ENCODE results near the gene NECAB2.

Gene NECAB2

GRCh38 chr16:84021488-84021887, 53.4 kb downstream of the NECAB2 start:
- Histone ChIP-seq H3K4me1 (ENCODE audit: control insufficient read depth, insufficient read depth, low read length) (peaks cover 10% of the 10 kb centered on the region), H3K9me3 (replicated peaks; ENCODE audit: low read length) (peaks cover 5% of the 10 kb centered on the region), H3K9ac (ENCODE audit: low read depth, low read length) (no peak overlapping the region), H3K36me3 (ENCODE audit: insufficient read depth, low read length) (no peaks in the 10 kb centered on the region), H3K4me3 (ENCODE audit: low read length) (no peak overlapping the region), H3K27me3 (ENCODE audit: control insufficient read depth, insufficient read depth, low read length) (peaks cover 15% of the 10 kb centered on the region), H3K4me2 (ENCODE audit: low read length) (no peak overlapping the region)

DNA sequence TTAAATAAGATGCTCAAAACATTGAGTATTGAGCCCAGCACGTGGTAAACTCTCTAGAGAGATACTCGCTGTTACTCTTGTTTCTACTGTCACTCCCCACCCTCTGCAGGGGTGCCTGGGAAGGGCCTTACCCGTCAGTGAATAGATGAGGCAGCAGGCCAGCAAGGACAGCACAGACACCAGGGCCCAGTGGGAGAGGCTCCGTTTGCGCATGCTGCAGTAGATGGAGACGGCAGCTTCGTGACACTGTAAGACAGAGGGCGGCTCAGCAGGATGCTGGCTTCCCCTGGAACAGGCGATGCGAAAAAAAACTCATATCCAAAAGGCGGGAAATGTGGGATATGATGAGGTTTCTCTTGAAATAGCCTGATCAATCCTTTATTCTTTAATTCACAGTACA, 54.6 kb downstream of the NECAB2 start:
- H3K27me3 ChIP-seq (ENCODE audit: control insufficient read depth, insufficient read depth, low read length): peaks cover 11% of the 10 kb centered on the region
- no peak overlapping the region for H3K4me3 ChIP-seq (ENCODE audit: low read length)
- H3K4me1 ChIP-seq (ENCODE audit: control insufficient read depth, insufficient read depth, low read length): peaks cover 10% of the 10 kb centered on the region
- H3K9ac ChIP-seq (ENCODE audit: low read depth, low read length): no peak overlapping the region
- peaks cover 5% of the 10 kb centered on the region for H3K9me3 ChIP-seq (replicated peaks; ENCODE audit: low read length)
- H3K4me2 ChIP-seq (ENCODE audit: low read length): no peak overlapping the region
- no peaks in the 10 kb centered on the region for H3K36me3 ChIP-seq (ENCODE audit: insufficient read depth, low read length)

- Histone ChIP-seq H3K9me3 (replicated peaks; ENCODE audit: low read length) (peaks cover 5% of the 10 kb centered on the region), H3K27me3 (ENCODE audit: control insufficient read depth, insufficient read depth, low read length) (peaks cover 13% of the 10 kb centered on the region), H3K4me2 (ENCODE audit: low read length) (peak overlapping the region; percentile 51), H3K4me1 (ENCODE audit: control insufficient read depth, insufficient read depth, low read length) (peaks cover 10% of the 10 kb centered on the region), H3K4me3 (ENCODE audit: low read length) (no peak overlapping the region), H3K36me3 (ENCODE audit: insufficient read depth, low read length) (no peaks in the 10 kb centered on the region), H3K9ac (ENCODE audit: low read depth, low read length) (no peak overlapping the region)
Measured at GRCh38 chr16:84024854-84025253, 56.8 kb downstream of the NECAB2 start.

DNA sequence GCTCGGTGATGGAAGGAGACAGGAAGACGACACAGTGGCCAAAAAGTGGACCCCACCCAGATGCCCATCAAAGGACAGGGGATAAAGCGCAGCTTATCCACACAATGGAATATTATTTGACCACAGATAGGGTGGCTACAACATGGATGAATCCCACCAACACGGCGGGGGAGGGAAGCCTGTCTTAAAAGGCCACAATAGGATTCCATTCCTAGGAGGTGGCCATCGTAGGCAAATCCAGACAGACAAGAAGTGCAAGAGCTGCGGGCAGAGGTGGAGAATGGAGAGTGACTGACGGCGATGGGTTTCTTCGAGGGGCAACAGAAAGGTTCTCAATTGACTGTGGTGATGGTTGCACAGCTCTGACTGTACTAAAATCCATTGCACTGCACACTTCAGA, 58.6 kb downstream of the NECAB2 start:
- Histone ChIP-seq H3K9me3 (replicated peaks; ENCODE audit: low read length) (no peaks in the 10 kb centered on the region), H3K27me3 (ENCODE audit: control insufficient read depth, insufficient read depth, low read length) (peaks cover 26% of the 10 kb centered on the region), H3K9ac (ENCODE audit: low read depth, low read length) (no peak overlapping the region), H3K4me2 (ENCODE audit: low read length) (no peak overlapping the region), H3K4me1 (ENCODE audit: control insufficient read depth, insufficient read depth, low read length) (peaks cover 10% of the 10 kb centered on the region), H3K4me3 (ENCODE audit: low read length) (no peak overlapping the region), H3K36me3 (ENCODE audit: insufficient read depth, low read length) (no peaks in the 10 kb centered on the region)

- Histone ChIP-seq H3K4me3 (ENCODE audit: low read length) (no peak overlapping the region), H3K9me3 (replicated peaks; ENCODE audit: low read length) (no peaks in the 10 kb centered on the region), H3K4me1 (ENCODE audit: control insufficient read depth, insufficient read depth, low read length) (peaks cover 10% of the 10 kb centered on the region), H3K36me3 (ENCODE audit: insufficient read depth, low read length) (no peaks in the 10 kb centered on the region), H3K9ac (ENCODE audit: low read depth, low read length) (no peak overlapping the region), H3K4me2 (ENCODE audit: low read length) (no peak overlapping the region), H3K27me3 (ENCODE audit: control insufficient read depth, insufficient read depth, low read length) (peaks cover 28% of the 10 kb centered on the region)
Measured at GRCh38 chr16:84027625-84028024, 59.6 kb downstream of the NECAB2 start.

DNA sequence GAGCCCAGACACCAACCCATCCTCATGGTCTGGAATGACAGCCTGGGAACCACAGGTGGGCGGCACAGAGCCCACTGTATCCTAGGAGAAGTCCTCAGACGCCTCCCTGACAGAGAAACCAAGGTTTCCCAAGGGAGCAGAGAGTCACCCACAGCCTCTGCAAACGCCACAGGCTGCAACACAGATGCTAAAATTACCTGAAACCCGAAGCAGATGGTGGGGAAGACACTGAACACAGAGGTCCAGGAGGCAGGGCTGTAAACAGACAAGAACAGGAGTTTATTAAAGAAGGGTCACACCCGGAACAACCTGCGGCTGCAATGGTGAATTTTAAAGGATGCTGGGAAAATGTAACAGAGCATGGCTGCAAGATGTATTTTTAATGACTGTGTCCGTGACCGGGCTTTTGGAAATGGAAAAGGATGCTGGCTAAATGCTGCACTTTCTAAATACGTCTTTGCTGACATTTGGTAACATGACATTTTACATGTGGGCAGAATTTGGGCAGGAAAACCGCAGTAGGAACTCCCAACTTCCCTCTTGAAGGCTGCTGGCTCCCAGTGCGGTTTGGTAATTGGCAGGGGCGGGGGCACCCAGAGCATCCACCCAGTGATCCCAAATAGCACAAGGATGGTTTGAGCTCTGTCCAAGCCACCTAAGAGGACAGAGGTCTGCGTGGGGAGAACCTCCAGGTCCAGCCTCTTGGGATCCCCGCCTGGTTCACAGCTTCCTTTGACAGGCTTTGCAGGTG, 61.4 kb downstream of the NECAB2 start:
- Histone ChIP-seq H3K4me1 (ENCODE audit: control insufficient read depth, insufficient read depth, low read length) (peaks cover 7% of the 10 kb centered on the region), H3K9ac (ENCODE audit: low read depth, low read length) (no peak overlapping the region), H3K36me3 (ENCODE audit: insufficient read depth, low read length) (no peaks in the 10 kb centered on the region), H3K9me3 (replicated peaks; ENCODE audit: low read length) (no peaks in the 10 kb centered on the region), H3K4me3 (ENCODE audit: low read length) (no peak overlapping the region), H3K4me2 (ENCODE audit: low read length) (no peak overlapping the region), H3K27me3 (ENCODE audit: control insufficient read depth, insufficient read depth, low read length) (peaks cover 24% of the 10 kb centered on the region)

DNA sequence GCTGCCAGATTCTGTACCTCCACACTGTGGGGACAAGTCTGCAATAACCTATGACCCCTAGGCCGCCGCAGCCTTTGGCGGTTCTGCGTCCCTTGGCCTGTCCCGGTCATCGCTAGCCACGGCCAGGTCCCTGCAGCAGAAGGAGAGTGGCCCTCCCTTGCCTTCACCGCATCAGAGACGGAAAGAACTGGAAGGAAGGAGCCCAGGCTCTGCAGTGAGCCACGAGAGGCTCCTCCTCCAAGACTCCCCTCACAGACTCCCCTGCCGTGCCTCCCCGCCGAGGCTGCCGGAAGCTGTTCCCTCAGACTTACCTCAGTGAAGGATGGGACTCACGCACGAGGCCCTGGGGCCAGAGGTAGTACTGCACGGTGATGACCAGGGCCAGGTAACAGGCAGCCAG, 63.5 kb downstream of the NECAB2 start:
- no peaks in the 10 kb centered on the region for H3K4me1 ChIP-seq (ENCODE audit: control insufficient read depth, insufficient read depth, low read length)
- H3K4me3 ChIP-seq (ENCODE audit: low read length): no peak overlapping the region
- peaks cover 31% of the 10 kb centered on the region for H3K27me3 ChIP-seq (ENCODE audit: control insufficient read depth, insufficient read depth, low read length)
- H3K9ac ChIP-seq (ENCODE audit: low read depth, low read length): no peak overlapping the region
- no peak overlapping the region for H3K4me2 ChIP-seq (ENCODE audit: low read length)
- peaks cover 10% of the 10 kb centered on the region for H3K9me3 ChIP-seq (replicated peaks; ENCODE audit: low read length)
- H3K36me3 ChIP-seq (ENCODE audit: insufficient read depth, low read length): no peaks in the 10 kb centered on the region

- H3K27me3 ChIP-seq (ENCODE audit: control insufficient read depth, insufficient read depth, low read length): peaks cover 31% of the 10 kb centered on the region
- no peak overlapping the region for H3K9ac ChIP-seq (ENCODE audit: low read depth, low read length)
- H3K4me3 ChIP-seq (ENCODE audit: low read length): no peak overlapping the region
- H3K4me1 ChIP-seq (ENCODE audit: control insufficient read depth, insufficient read depth, low read length): no peaks in the 10 kb centered on the region
- no peak overlapping the region for H3K4me2 ChIP-seq (ENCODE audit: low read length)
- H3K9me3 ChIP-seq (replicated peaks; ENCODE audit: low read length): peaks cover 10% of the 10 kb centered on the region
- H3K36me3 ChIP-seq (ENCODE audit: insufficient read depth, low read length): no peaks in the 10 kb centered on the region
Measured at GRCh38 chr16:84032458-84033178, 64.6 kb downstream of the NECAB2 start.

DNA sequence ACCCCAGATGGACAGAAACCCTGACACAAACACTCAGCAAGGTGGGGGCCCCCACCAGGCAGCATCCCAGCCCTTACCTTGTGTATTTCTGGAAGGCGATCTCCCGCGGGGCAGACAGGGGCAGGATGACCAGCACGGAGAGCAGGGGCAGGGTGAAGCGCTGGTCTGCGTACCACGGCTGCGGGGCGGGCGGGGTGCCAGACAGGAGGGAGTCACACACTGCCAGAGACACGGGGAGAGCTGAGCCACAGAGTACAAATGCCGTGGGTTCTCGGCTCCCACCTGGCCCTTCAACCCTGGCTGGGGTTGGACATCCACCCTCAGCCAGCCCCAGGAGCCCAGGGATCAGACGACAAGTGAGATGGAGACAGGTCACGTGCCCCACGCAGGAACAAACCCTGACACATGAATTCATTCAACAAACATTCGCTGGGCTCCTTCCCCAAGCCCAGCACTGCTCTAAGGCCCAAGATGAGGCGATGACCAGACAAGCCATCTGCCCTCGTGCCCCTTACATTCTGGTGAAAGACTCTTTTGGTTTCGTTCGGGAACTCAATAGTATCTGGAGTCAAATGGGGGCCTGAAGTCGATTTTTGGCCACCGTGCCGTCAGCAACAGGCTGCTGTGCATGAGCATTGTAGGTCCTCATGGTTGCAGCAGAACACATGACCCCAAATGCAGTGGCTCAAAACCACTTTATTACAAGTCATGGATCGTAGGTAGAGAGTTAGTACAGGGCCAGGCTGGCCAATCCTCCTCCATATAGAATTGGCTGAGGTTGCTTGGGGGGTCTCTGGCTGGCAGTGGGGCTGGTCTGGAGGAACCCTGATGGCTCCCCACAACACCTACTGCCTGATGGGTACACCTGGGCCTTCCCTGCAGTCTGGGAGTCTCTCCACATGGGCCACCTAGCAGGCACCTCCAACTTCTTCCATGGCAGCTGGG, 65.5 kb downstream of the NECAB2 start:
- H3K9me3 ChIP-seq (replicated peaks; ENCODE audit: low read length): peaks cover 10% of the 10 kb centered on the region
- no peaks in the 10 kb centered on the region for H3K4me1 ChIP-seq (ENCODE audit: control insufficient read depth, insufficient read depth, low read length)
- H3K27me3 ChIP-seq (ENCODE audit: control insufficient read depth, insufficient read depth, low read length): peaks cover 29% of the 10 kb centered on the region
- no peak overlapping the region for H3K4me2 ChIP-seq (ENCODE audit: low read length)
- H3K9ac ChIP-seq (ENCODE audit: low read depth, low read length): no peak overlapping the region
- H3K36me3 ChIP-seq (ENCODE audit: insufficient read depth, low read length): no peaks in the 10 kb centered on the region
- H3K4me3 ChIP-seq (ENCODE audit: low read length): no peak overlapping the region

- peaks cover 30% of the 10 kb centered on the region for H3K27me3 ChIP-seq (ENCODE audit: control insufficient read depth, insufficient read depth, low read length)
- H3K4me3 ChIP-seq (ENCODE audit: low read length): no peak overlapping the region
- no peak overlapping the region for H3K4me2 ChIP-seq (ENCODE audit: low read length)
- H3K4me1 ChIP-seq (ENCODE audit: control insufficient read depth, insufficient read depth, low read length): no peaks in the 10 kb centered on the region
- no peaks in the 10 kb centered on the region for H3K36me3 ChIP-seq (ENCODE audit: insufficient read depth, low read length)
- H3K9ac ChIP-seq (ENCODE audit: low read depth, low read length): no peak overlapping the region
- H3K9me3 ChIP-seq (replicated peaks; ENCODE audit: low read length): peaks cover 10% of the 10 kb centered on the region
Measured at GRCh38 chr16:84034516-84034915, 66.5 kb downstream of the NECAB2 start.

GRCh38 chr16:84036131-84036530, 68.1 kb downstream of the NECAB2 start:
- Histone ChIP-seq H3K4me2 (ENCODE audit: low read length) (no peak overlapping the region), H3K4me1 (ENCODE audit: control insufficient read depth, insufficient read depth, low read length) (peaks cover 6% of the 10 kb centered on the region), H3K27me3 (ENCODE audit: control insufficient read depth, insufficient read depth, low read length) (peaks cover 35% of the 10 kb centered on the region), H3K9me3 (replicated peaks; ENCODE audit: low read length) (peaks cover 10% of the 10 kb centered on the region), H3K9ac (ENCODE audit: low read depth, low read length) (no peak overlapping the region), H3K36me3 (ENCODE audit: insufficient read depth, low read length) (no peaks in the 10 kb centered on the region), H3K4me3 (ENCODE audit: low read length) (no peak overlapping the region)

Data from skeletal muscle satellite cell (primary cell).